ENCODE results near the gene MEAK7. TPM values are rescaled to one million over a fixed set of nuclear protein-coding genes. Genes with fewer than 3 reads are reported as not detected.
"Not testable (repeated sequence)": the region's sequence is repeated elsewhere in the genome, so short reads cannot be mapped to it uniquely, and the experiment has no call there.

Gene MEAK7
- total RNA-seq, 6 experiments from 2014 or later, result 45.6 to 57.3 (median 50.8) TPM

GRCh38 chr16:84527532-84528269 lies 23.2 kb upstream of the MEAK7 start:
- TF ChIP-seq, protein P1, sequence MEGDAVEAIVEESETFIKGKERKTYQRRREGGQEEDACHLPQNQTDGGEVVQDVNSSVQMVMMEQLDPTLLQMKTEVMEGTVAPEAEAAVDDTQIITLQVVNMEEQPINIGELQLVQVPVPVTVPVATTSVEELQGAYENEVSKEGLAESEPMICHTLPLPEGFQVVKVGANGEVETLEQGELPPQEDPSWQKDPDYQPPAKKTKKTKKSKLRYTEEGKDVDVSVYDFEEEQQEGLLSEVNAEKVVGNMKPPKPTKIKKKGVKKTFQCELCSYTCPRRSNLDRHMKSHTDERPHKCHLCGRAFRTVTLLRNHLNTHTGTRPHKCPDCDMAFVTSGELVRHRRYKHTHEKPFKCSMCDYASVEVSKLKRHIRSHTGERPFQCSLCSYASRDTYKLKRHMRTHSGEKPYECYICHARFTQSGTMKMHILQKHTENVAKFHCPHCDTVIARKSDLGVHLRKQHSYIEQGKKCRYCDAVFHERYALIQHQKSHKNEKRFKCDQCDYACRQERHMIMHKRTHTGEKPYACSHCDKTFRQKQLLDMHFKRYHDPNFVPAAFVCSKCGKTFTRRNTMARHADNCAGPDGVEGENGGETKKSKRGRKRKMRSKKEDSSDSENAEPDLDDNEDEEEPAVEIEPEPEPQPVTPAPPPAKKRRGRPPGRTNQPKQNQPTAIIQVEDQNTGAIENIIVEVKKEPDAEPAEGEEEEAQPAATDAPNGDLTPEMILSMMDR (IDR thresholded peaks at IDR 0.05), result no peak

GRCh38 chr16:84526794-84527531 lies 22.5 kb upstream of the MEAK7 start:
- no peak for DNase-seq
- TF ChIP-seq, protein P1 (IDR thresholded peaks at IDR 0.05), result no peak
- Mint-ChIP-seq H3K4me3 (peak overlapping the region; percentile 63; the same call in 1 of the 2 replicates), H3K36me3 (ENCODE audit: low read depth) (peaks cover 17% of the 10 kb centered on the region), H3K27ac (peak overlapping the region; percentile 80; the same call in 1 of the 2 replicates), H3K9me3 (peaks cover 18% of the 10 kb centered on the region), H3K27me3 (ENCODE audit: insufficient read depth) (peaks cover 4% of the 10 kb centered on the region), H3K4me1 (ENCODE audit: low read depth) (peaks cover 31% of the 10 kb centered on the region)

More at GRCh38 chr16:84527532-84528269, 23.2 kb upstream of the MEAK7 start:
- Mint-ChIP-seq H3K4me3 (peak overlapping the region; percentile 63; the same call in 1 of the 2 replicates), H3K36me3 (ENCODE audit: low read depth) (peaks cover 17% of the 10 kb centered on the region), H3K27ac (peak overlapping the region; percentile 80; the same call in 1 of the 2 replicates), H3K9me3 (peaks cover 18% of the 10 kb centered on the region), H3K27me3 (ENCODE audit: insufficient read depth) (peaks cover 4% of the 10 kb centered on the region), H3K4me1 (ENCODE audit: low read depth) (peaks cover 38% of the 10 kb centered on the region)
- no peak for DNase-seq

DNA sequence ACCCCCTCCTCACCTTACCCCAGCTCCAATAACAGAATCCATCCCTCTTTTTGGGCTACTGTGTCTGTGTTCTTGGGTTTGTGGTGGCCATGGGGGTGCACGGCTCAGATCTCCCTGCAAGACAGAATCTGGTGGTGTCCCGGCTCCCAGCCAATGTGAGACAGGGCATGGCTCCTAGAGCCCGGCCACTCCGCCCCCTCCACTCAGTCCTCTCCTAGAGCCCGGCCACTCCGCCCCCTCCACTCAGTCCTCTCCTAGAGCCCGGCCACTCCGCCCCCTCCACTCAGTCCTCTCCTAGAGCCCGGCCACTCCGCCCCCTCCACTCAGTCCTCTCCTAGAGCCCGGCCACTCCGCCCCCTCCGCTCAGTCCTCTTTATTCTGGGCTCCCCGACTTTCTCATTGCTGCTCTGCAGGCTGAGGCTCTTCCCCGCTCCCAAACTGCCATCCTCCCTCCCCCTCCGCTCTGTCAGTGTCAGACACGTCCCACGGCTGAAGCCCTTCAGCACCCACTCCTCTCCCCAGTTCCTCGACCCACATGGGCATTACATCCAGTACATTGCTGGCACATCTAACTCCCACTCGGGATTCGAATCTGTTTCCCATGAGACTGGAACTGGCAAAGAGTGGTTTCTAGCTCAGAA lies 20.6 kb upstream of the MEAK7 start:
- Mint-ChIP-seq H3K9me3 (peaks cover 12% of the 10 kb centered on the region), H3K36me3 (ENCODE audit: low read depth) (peaks cover 11% of the 10 kb centered on the region), H3K4me1 (ENCODE audit: low read depth) (peaks cover 16% of the 10 kb centered on the region)
- not testable (repeated sequence) for H3K4me3 Mint-ChIP-seq; DNase-seq; H3K27ac Mint-ChIP-seq; H3K27me3 Mint-ChIP-seq (ENCODE audit: insufficient read depth)

- TF ChIP-seq, protein P1 (IDR thresholded peaks at IDR 0.05), result no peak
- peaks cover 5% of the 10 kb centered on the region for H3K36me3 Mint-ChIP-seq (ENCODE audit: low read depth)
- peaks cover 1% of the 10 kb centered on the region for H3K27me3 Mint-ChIP-seq (ENCODE audit: insufficient read depth)
- H3K4me1 Mint-ChIP-seq (ENCODE audit: low read depth), result peaks cover 16% of the 10 kb centered on the region
- peaks cover 6% of the 10 kb centered on the region for H3K9me3 Mint-ChIP-seq
- no peak overlapping the region for H3K27ac Mint-ChIP-seq
- no peak for DNase-seq
- no peak overlapping the region for H3K4me3 Mint-ChIP-seq
These were observed 20.0 kb upstream of the MEAK7 start for GRCh38 chr16:84524346-84524920.

- Mint-ChIP-seq H3K27ac (no peak overlapping the region), H3K27me3 (ENCODE audit: insufficient read depth) (peaks cover 3% of the 10 kb centered on the region), H3K36me3 (ENCODE audit: low read depth) (no peaks in the 10 kb centered on the region; the same call in none of the 2 replicates), H3K4me1 (ENCODE audit: low read depth) (peaks cover 18% of the 10 kb centered on the region), H3K4me3 (no peak overlapping the region), H3K9me3 (no peaks in the 10 kb centered on the region; the same call in 1 of the 2 replicates)
- no peak for DNase-seq
- TF ChIP-seq, protein P1 (IDR thresholded peaks at IDR 0.05), result no peak
These were observed 17.0 kb upstream of the MEAK7 start for GRCh38 chr16:84521497-84521770.
